ENCODE data around the gene ANLN. TPM values are rescaled to one million over a fixed set of nuclear protein-coding genes. Genes with fewer than 3 reads are reported as not detected.

ANLN gene
- polyA plus RNA-seq, 1 donor (not counting 4 experiments of a cell fraction or from before 2014, with no cell fraction given) = 65.8 TPM

DNA sequence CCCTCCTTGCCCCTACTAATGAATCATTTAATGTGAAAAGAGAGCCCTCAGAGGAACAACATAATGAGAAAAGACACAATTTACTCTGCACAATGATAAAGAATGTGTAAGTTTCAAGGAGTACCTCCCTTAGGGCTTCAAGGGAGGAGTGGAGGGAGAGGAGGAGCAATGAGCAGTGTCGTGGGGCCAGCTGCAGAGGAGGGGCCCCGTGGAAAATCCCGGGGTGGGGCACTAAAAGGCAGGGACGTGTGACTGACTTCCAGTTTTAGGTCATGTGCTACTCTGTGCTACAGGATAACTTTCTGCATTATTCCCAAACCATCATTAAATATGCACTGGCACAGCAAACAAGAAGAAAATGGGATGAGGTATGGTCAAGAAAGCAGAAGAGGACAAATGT is 108.1 kb downstream of the ANLN start:
- no peak for TF ChIP-seq EZH2 (IDR thresholded peaks at IDR 0.05; ENCODE audit: low read length)
- TF ChIP-seq, protein P1, sequence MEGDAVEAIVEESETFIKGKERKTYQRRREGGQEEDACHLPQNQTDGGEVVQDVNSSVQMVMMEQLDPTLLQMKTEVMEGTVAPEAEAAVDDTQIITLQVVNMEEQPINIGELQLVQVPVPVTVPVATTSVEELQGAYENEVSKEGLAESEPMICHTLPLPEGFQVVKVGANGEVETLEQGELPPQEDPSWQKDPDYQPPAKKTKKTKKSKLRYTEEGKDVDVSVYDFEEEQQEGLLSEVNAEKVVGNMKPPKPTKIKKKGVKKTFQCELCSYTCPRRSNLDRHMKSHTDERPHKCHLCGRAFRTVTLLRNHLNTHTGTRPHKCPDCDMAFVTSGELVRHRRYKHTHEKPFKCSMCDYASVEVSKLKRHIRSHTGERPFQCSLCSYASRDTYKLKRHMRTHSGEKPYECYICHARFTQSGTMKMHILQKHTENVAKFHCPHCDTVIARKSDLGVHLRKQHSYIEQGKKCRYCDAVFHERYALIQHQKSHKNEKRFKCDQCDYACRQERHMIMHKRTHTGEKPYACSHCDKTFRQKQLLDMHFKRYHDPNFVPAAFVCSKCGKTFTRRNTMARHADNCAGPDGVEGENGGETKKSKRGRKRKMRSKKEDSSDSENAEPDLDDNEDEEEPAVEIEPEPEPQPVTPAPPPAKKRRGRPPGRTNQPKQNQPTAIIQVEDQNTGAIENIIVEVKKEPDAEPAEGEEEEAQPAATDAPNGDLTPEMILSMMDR (optimal IDR thresholded peaks at IDR 0.05 in 1 of 3, IDR thresholded peaks at IDR 0.05 in 1 of 3, conservative IDR thresholded peaks at IDR 0.05 in 1 of 3; ENCODE audit: extremely low read depth in 1 of 3, insufficient read depth in 2 of 3, low read length in 3 of 3) = no peak
- H3K9me1 ChIP-seq (ENCODE audit: control insufficient read depth, extremely low read depth, insufficient read depth, low read length) = no peaks in the 10 kb centered on the region
- no peak overlapping the region for H3K4me3 ChIP-seq (ENCODE audit: control insufficient read depth in 2 of 3, extremely low read depth in 1 of 3, insufficient read depth in 2 of 3, low read depth in 1 of 3, low read length in 3 of 3)
- dilution Hi-C loops (cut with MboI; ENCODE audit: extremely low pct_ligation_motif_present, low sequenced_read_pairs) = loop anchor here (25.0 kb wide), 2 partner anchors 165 to 715 kb away; no protein-coding TSS in a partner anchor
- no peak overlapping the region for H2AFZ ChIP-seq (ENCODE audit: control insufficient read depth, low read length)
- H3K36me3 ChIP-seq (ENCODE audit: control insufficient read depth in 2 of 2, extremely low read depth in 1 of 2, insufficient read depth in 2 of 2, low read length in 2 of 2) = no peaks in the 10 kb centered on the region
- no peaks in the 10 kb centered on the region for H3K9me3 ChIP-seq (ENCODE audit: control insufficient read depth, low read depth, low read length)
- no peaks in the 10 kb centered on the region for H3K27me3 ChIP-seq (ENCODE audit: control insufficient read depth, extremely low read depth, insufficient read depth, low read length)
- H3K4me2 ChIP-seq (ENCODE audit: control insufficient read depth, extremely low read depth, insufficient read depth, low read depth, low read length) = peak overlapping the region; percentile 58
- H3K4me1 ChIP-seq (ENCODE audit: control insufficient read depth, extremely low read depth, insufficient read depth, low read length) = peaks cover 24% of the 10 kb centered on the region
- H4K20me1 ChIP-seq (ENCODE audit: control insufficient read depth, extremely low read depth, insufficient read depth, low read length) = no peaks in the 10 kb centered on the region
- DNase-seq (ENCODE audit: low read depth, low spot score) (no peak), FAIRE-seq (no peak)
- H3K9ac ChIP-seq (ENCODE audit: control insufficient read depth, extremely low read depth, insufficient read depth, low read length) = peak overlapping the region; percentile 28
- no peaks in the 10 kb centered on the region for H3K79me2 ChIP-seq (ENCODE audit: control insufficient read depth, insufficient read depth, low read length)
- H3K27ac ChIP-seq (ENCODE audit: control insufficient read depth, insufficient read depth, low read length) = peak overlapping the region; percentile 83

Other genes with a start within 250 kb of the ANLN start
- gene EEPD1, start 236.6 kb upstream of the ANLN start, polyA plus RNA-seq = 1.1 to 2.6 TPM (median 1.2 TPM) in 3 replicates

Measured in keratinocyte (primary cell).